Measurements from ENCODE around the gene RNASEH2B.

Gene RNASEH2B

GRCh38 chr13:50969691-50970090 lies 60.1 kb downstream of the RNASEH2B start:
- DNase-seq (ENCODE audit: low read depth in 1 of 2, low spot score in 1 of 2): no peak
- TF ChIP-seq POLR2AphosphoS5 (IDR thresholded peaks at IDR 0.05; ENCODE audit: low read depth) (no peak), SPI1 (IDR thresholded peaks at IDR 0.05; ENCODE audit: borderline replicate concordance, low read depth) (no peak), GABPA (IDR thresholded peaks at IDR 0.05; ENCODE audit: low read depth) (no peak), CTCF (IDR thresholded peaks at IDR 0.05; ENCODE audit: insufficient read depth, low read length) (no peak)
- TF ChIP-seq, protein P1, sequence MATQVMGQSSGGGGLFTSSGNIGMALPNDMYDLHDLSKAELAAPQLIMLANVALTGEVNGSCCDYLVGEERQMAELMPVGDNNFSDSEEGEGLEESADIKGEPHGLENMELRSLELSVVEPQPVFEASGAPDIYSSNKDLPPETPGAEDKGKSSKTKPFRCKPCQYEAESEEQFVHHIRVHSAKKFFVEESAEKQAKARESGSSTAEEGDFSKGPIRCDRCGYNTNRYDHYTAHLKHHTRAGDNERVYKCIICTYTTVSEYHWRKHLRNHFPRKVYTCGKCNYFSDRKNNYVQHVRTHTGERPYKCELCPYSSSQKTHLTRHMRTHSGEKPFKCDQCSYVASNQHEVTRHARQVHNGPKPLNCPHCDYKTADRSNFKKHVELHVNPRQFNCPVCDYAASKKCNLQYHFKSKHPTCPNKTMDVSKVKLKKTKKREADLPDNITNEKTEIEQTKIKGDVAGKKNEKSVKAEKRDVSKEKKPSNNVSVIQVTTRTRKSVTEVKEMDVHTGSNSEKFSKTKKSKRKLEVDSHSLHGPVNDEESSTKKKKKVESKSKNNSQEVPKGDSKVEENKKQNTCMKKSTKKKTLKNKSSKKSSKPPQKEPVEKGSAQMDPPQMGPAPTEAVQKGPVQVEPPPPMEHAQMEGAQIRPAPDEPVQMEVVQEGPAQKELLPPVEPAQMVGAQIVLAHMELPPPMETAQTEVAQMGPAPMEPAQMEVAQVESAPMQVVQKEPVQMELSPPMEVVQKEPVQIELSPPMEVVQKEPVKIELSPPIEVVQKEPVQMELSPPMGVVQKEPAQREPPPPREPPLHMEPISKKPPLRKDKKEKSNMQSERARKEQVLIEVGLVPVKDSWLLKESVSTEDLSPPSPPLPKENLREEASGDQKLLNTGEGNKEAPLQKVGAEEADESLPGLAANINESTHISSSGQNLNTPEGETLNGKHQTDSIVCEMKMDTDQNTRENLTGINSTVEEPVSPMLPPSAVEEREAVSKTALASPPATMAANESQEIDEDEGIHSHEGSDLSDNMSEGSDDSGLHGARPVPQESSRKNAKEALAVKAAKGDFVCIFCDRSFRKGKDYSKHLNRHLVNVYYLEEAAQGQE (IDR thresholded peaks at IDR 0.05; ENCODE audit: insufficient replicate concordance, low read depth): no peak
- Histone ChIP-seq H3K4me3 (replicated peaks; ENCODE audit: insufficient read depth, low read length) (no peak overlapping the region), H3K27ac (replicated peaks) (no peak overlapping the region), H3K27me3 (ENCODE audit: insufficient read depth, poor library complexity, severe bottlenecking) (no peaks in the 10 kb centered on the region)

DNA sequence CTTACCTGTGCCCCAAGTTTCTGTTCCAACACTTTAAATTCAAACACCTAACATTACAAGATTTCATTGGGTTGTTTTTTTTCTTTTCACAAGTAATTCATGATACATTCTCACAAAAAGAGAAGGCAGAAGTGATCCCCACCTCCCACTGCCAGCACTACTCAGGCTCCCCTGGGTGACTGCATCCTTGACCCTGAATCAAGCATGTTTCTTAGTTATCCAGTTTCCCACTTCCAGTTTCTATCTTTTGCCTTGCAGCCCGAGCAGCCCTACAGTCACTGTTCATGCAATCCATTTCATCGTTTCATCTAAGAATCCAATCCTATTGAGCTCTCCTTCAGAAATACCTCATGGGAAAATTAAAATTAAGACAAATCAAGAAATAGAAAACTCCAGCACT lies 61.4 kb downstream of the RNASEH2B start:
- H3K4me3 ChIP-seq (replicated peaks; ENCODE audit: insufficient read depth, low read length): no peak overlapping the region
- TF ChIP-seq GABPA (IDR thresholded peaks at IDR 0.05; ENCODE audit: low read depth) (no peak), POLR2AphosphoS5 (IDR thresholded peaks at IDR 0.05; ENCODE audit: low read depth) (0 out of 2 replicates have a peak, but pooled peaks have one; percentile 3), CTCF (IDR thresholded peaks at IDR 0.05; ENCODE audit: insufficient read depth, low read length) (no peak), SPI1 (IDR thresholded peaks at IDR 0.05; ENCODE audit: borderline replicate concordance, low read depth) (no peak)
- TF ChIP-seq, protein P1 (IDR thresholded peaks at IDR 0.05; ENCODE audit: insufficient replicate concordance, low read depth): no peak
- no peak overlapping the region for H3K27ac ChIP-seq (replicated peaks)
- no peak for DNase-seq (ENCODE audit: low read depth in 1 of 2, low spot score in 1 of 2)
- H3K27me3 ChIP-seq (ENCODE audit: insufficient read depth, poor library complexity, severe bottlenecking): no peaks in the 10 kb centered on the region

DNA sequence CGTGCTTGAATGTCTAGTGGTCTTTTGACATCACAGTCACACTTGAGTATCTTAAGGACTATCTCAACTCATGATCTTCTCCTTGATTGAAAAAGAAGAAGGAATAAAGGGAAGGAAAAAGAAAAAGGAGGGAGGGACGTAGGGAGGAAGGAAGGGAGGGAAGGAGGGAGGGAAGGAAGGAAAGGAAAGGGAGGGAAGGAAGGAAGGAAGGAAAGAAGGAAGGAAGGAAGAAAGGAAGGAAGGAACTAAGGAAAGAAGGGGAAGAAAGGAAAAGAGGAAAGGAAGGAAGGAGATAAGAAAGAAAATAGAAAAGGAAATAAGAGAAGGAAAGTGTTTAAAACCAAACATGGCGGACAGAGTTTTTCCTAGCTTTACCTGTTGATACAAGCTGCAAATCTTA lies 64.7 kb downstream of the RNASEH2B start:
- no peaks in the 10 kb centered on the region for H3K27me3 ChIP-seq (ENCODE audit: insufficient read depth, poor library complexity, severe bottlenecking)
- H3K4me3 ChIP-seq (replicated peaks; ENCODE audit: insufficient read depth, low read length): no peak overlapping the region
- no peak for DNase-seq (ENCODE audit: low read depth in 1 of 2, low spot score in 1 of 2)
- TF ChIP-seq GABPA (IDR thresholded peaks at IDR 0.05; ENCODE audit: low read depth) (no peak), SPI1 (IDR thresholded peaks at IDR 0.05; ENCODE audit: borderline replicate concordance, low read depth) (no peak), CTCF (IDR thresholded peaks at IDR 0.05; ENCODE audit: insufficient read depth, low read length) (no peak), POLR2AphosphoS5 (IDR thresholded peaks at IDR 0.05; ENCODE audit: low read depth) (no peak)
- TF ChIP-seq, protein P1 (IDR thresholded peaks at IDR 0.05; ENCODE audit: insufficient replicate concordance, low read depth): no peak
- no peak overlapping the region for H3K27ac ChIP-seq (replicated peaks)

All from HL-60 (cell line).